SK-N-SH (cell line): ENCODE data around the gene MEGF6. TPM values are rescaled to one million over a fixed set of nuclear protein-coding genes. Genes with fewer than 3 reads are reported as not detected.

Source experiments
- CTCF ChIA-PET: fragments of 300-600, 350-600 bp; formaldehyde crosslinking; extraction: SDS; loops from one replicate; lab custom pipeline; 2021; lab: Yijun Ruan, JAX
- POLR2A ChIA-PET: fragments of 350-600 bp; sonication (Branson Sonifier 250); formaldehyde crosslinking; extraction: SDS; loops from one replicate; lab custom pipeline; 2020; ENCODE audit warnings: antibody characterized with exemption, inconsistent platforms; lab: Yijun Ruan, JAX
- DNase-seq: peaks from one replicate; pipeline ENCODE4 v3.0.0; 2012
- H2AFZ ChIP-seq: fragments of 200-600 bp; sonication (generic); 2 replicates; pipeline ENCODE4 v1.8.1; 2016; ENCODE audit warnings: antibody characterized with exemption, mild to moderate bottlenecking, low read depth
- H3F3A ChIP-seq: fragments of 200-600 bp; sonication (generic); replicated peaks from 2 replicates; pipeline ENCODE3; 2016; ENCODE audit warnings: antibody characterized with exemption, mild to moderate bottlenecking; ENCODE audit not compliant: insufficient read depth
- H3K27ac ChIP-seq, 2 experiments: fragments of 200-500 bp in 1 of 2; fragments of 200-600 bp in 1 of 2; sonication (Bioruptor generic) in 1 of 2; sonication (generic), shearing (Covaris generic) in 1 of 2; 2 replicates each; pipeline versions ENCODE4 v1.5.1 to v1.6.1; 2014 to 2016; ENCODE audit warnings: low read depth in 2 of 2, inconsistent platforms in 1 of 2, low read length in 1 of 2, mild to moderate bottlenecking in 1 of 2, mixed read lengths in 1 of 2
- H3K27me3 ChIP-seq: fragments of 200-600 bp; sonication (generic), shearing (Covaris generic); 2 replicates; pipeline ENCODE4 v1.6.1; 2016; ENCODE audit warnings: mixed run types; ENCODE audit not compliant: insufficient read depth
- H3K36me3 ChIP-seq, 2 experiments: fragments of 200-500 bp in 1 of 2; fragments of 200-600 bp in 1 of 2; sonication (Bioruptor generic) in 1 of 2; sonication (generic) in 1 of 2; replicated peaks in 1 of 2; 2 replicates each; pipeline versions ENCODE3 to v1.5.1; 2014 to 2016; ENCODE audit warnings: low read length in 1 of 2, mild to moderate bottlenecking in 1 of 2; ENCODE audit not compliant: insufficient read depth in 2 of 2, control insufficient read depth in 1 of 2
- H3K4me1 ChIP-seq, 2 experiments: fragments of 200-500 bp in 1 of 2; fragments of 200-600 bp in 1 of 2; sonication (Bioruptor generic) in 1 of 2; sonication (generic), shearing (Covaris generic) in 1 of 2; 2 replicates each; pipeline versions ENCODE4 v1.5.1 to v1.6.1; 2014 to 2016; ENCODE audit warnings: low read depth in 1 of 2, low read length in 1 of 2, mixed run types in 1 of 2; ENCODE audit not compliant: insufficient read depth in 2 of 2, control insufficient read depth in 1 of 2
- H3K4me2 ChIP-seq: fragments of 200-600 bp; sonication (generic), shearing (Covaris generic); 2 replicates; pipeline ENCODE4 v1.6.1; 2017; ENCODE audit warnings: mixed run types
- H3K4me3 ChIP-seq, 2 experiments: fragments of 200-500 bp in 1 of 2; fragments of 200-600 bp in 1 of 2; sonication (Bioruptor generic) in 1 of 2; sonication (generic), shearing (Covaris generic) in 1 of 2; 2 replicates each; pipeline versions ENCODE4 v1.5.1 to v1.8.1; 2014 to 2016; ENCODE audit warnings: low read depth in 2 of 2, inconsistent platforms in 1 of 2, low read length in 1 of 2, mild to moderate bottlenecking in 1 of 2, mixed read lengths in 1 of 2, moderate library complexity in 1 of 2
- H3K79me2 ChIP-seq: fragments of 200-600 bp; sonication (generic); 2 replicates; pipeline ENCODE4 v1.8.1; 2017; ENCODE audit warnings: mild to moderate bottlenecking; ENCODE audit not compliant: insufficient read depth
- H3K9ac ChIP-seq: fragments of 200-600 bp; sonication (generic); 2 replicates; pipeline ENCODE4 v1.6.1; 2017; ENCODE audit warnings: mixed run types
- H3K9me2 ChIP-seq: fragments of 200-600 bp; sonication (generic); 2 replicates; pipeline ENCODE4 v1.6.1; 2017; ENCODE audit warnings: mixed run types
- H3K9me3 ChIP-seq: fragments of 200-600 bp; sonication (generic); 2 replicates; pipeline ENCODE4 v1.6.1; 2017; ENCODE audit warnings: mixed run types, mild to moderate bottlenecking, moderate library complexity
- H4K20me1 ChIP-seq: fragments of 200-600 bp; sonication (generic); 2 replicates; pipeline ENCODE4 v1.6.1; 2017; ENCODE audit warnings: mild to moderate bottlenecking, mixed run types; ENCODE audit not compliant: insufficient read depth
- CHD2 ChIP-seq: fragments of 150-350 bp; IDR thresholded peaks from 2 replicates; pipeline ENCODE4 v1.6.1; 2018; ENCODE audit warnings: low read length; ENCODE audit not compliant: partially characterized antibody
- EP300 ChIP-seq, 2 experiments: IDR thresholded peaks; 2 replicates each; pipeline versions ENCODE4 v1.4.0 to v1.6.1; 2012; ENCODE audit warnings: borderline replicate concordance in 1 of 2, low read depth in 1 of 2, low read length in 1 of 2
- FOXM1 ChIP-seq: IDR thresholded peaks from 2 replicates; pipeline ENCODE4 v1.4.0; 2012; ENCODE audit warnings: low read depth, mild to moderate bottlenecking
- GATA2 ChIP-seq: sonication (generic); formaldehyde crosslinking; IDR thresholded peaks from 2 replicates; pipeline ENCODE4 v1.5.0; 2020; ENCODE audit warnings: mild to moderate bottlenecking, missing genetic modification reagents
- JUND ChIP-seq: IDR thresholded peaks from 2 replicates; pipeline ENCODE4 v1.4.0; 2012
- NFIC ChIP-seq: IDR thresholded peaks from 2 replicates; pipeline ENCODE4 v1.4.0; 2012; ENCODE audit warnings: borderline replicate concordance
- NRF1 ChIP-seq: IDR thresholded peaks from 2 replicates; pipeline ENCODE4 v1.6.1; 2012; ENCODE audit warnings: low read depth, mild to moderate bottlenecking, low read length
- POLR2AphosphoS5 ChIP-seq: IDR thresholded peaks from 2 replicates; pipeline ENCODE4 v1.6.1; 2012; ENCODE audit warnings: low read depth, low read length
- REST ChIP-seq: IDR thresholded peaks from 2 replicates; pipeline ENCODE4 v1.6.1; 2012; ENCODE audit warnings: mild to moderate bottlenecking, low read depth, low read length, moderate library complexity
- RFX5 ChIP-seq: IDR thresholded peaks from 2 replicates; pipeline ENCODE4 v1.6.1; 2012; ENCODE audit warnings: mild to moderate bottlenecking, improper control_type of control experiment, low read length
- ZBTB33 ChIP-seq: IDR thresholded peaks from 2 replicates; pipeline ENCODE4 v1.4.0; 2012; ENCODE audit warnings: low read depth, borderline replicate concordance
- WGBS: methylation state at CpG from one replicate; pipeline ENCODE4 v1.1.6; 2017; ENCODE audit warnings: low lambda C conversion rate; 5-methylcytosine and 5-hydroxymethylcytosine counted together
- polyA plus RNA-seq, 3 experiments: library from polyadenylated mRNA; depleted of rRNA; stranded (reverse); fragments of >200 nt; gene quantifications; 2 replicates each; pipeline ENCODE4 v1.2.3, GENCODE V29; 2012
- TF ChIP-seq, protein P1 (sequence below): IDR thresholded peaks from 2 replicates; pipeline ENCODE4 v1.4.0; 2012; ENCODE audit warnings: low read depth, borderline replicate concordance
- TF ChIP-seq, protein P2 (sequence below): fragments of 150-350 bp; IDR thresholded peaks from 2 replicates; pipeline ENCODE4 v1.6.1; 2017; ENCODE audit warnings: antibody characterized with exemption, low read length, low read depth, borderline replicate concordance
- TF ChIP-seq, protein P3 (sequence below): fragments of 200-600 bp; sonication (generic); IDR thresholded peaks from 2 replicates; pipeline ENCODE4 v1.6.1; 2017; ENCODE audit warnings: antibody characterized with exemption, mild to moderate bottlenecking, moderate library complexity

MEGF6 gene
- polyA plus RNA-seq, 1 of the 3 experiments (the other 2 are of a cell fraction), result 7.6 TPM

GRCh38 chr1:3569436-3569835, 41.9 kb downstream of the MEGF6 start:
- 55% methylated on average over 3 of the region's 8 CpGs for WGBS
- no peaks in the 10 kb centered on the region for H4K20me1 ChIP-seq
- H3K79me2 ChIP-seq, result no peaks in the 10 kb centered on the region
- H3K27me3 ChIP-seq, result no peaks in the 10 kb centered on the region
- no peaks in the 10 kb centered on the region for H3K9me2 ChIP-seq
- no peak overlapping the region for H3K9ac ChIP-seq
- no peaks in the 10 kb centered on the region for H3F3A ChIP-seq
- TF ChIP-seq REST (no peak), RFX5 (no peak), POLR2AphosphoS5 (no peak), EP300 (IDR thresholded peaks at IDR 0.05; ENCODE audit: borderline replicate concordance in 1 of 2, low read depth in 1 of 2, low read length in 1 of 2) (no peak), FOXM1 (no peak), JUND (no peak), GATA2 (no peak)
- TF ChIP-seq, protein P1, sequence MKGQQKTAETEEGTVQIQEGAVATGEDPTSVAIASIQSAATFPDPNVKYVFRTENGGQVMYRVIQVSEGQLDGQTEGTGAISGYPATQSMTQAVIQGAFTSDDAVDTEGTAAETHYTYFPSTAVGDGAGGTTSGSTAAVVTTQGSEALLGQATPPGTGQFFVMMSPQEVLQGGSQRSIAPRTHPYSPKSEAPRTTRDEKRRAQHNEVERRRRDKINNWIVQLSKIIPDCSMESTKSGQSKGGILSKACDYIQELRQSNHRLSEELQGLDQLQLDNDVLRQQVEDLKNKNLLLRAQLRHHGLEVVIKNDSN, result no peak
- TF ChIP-seq, all 33 proteins: peak for 0
- H3K4me3 ChIP-seq, result no peak overlapping the region
- H2AFZ ChIP-seq, result no peak overlapping the region
- no peak overlapping the region for H3K4me2 ChIP-seq
- DNase-seq, result no peak
- H3K36me3 ChIP-seq, result no peaks in the 10 kb centered on the region
- H3K27ac ChIP-seq, result no peak overlapping the region
- ChIA-PET POLR2A (no interaction called here), CTCF (interaction anchor here (1.5 to 2.4 kb wide), 2 partner anchors 18 to 78 kb away, joined by 3 to 8 read pairs; no protein-coding TSS in a partner anchor)
- peaks cover 0 to 69% of the 10 kb centered on the region in 2 experiments; a peak in 1 of 4 replicates for H3K4me1 ChIP-seq
- H3K9me3 ChIP-seq, result no peaks in the 10 kb centered on the region

DNA sequence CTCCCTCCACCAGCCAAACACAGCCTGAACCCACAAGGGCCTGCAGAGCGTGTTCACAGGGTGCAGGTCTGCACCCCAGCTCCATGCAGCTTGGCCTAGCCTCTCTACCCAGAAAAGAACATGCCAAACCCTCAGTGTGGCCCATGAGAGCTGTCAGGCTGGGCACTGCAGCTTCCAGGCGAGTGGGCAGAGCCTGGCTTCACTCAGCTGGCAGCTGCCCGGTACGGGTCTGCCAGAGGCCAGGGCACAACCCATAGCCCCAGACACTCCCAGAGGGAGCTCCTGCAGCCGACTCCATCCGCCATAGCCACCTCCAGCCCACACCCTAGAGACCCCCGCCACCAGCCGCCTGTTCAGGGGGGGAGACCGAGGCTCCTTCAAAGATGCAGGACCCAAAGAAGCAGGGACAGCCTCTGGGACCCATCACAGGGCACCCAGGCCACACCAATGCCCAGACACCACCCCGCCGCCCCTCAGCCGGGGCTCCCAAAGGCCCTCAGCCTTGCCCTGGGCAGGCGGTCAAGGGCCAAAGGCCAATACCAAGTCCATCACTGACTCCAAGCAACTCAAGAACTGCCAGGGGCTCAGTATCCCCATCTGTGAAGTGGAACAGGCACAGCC, 42.4 kb downstream of the MEGF6 start:
- Histone ChIP-seq H3K27ac (no peak overlapping the region), H3K4me2 (no peak overlapping the region), H3F3A (no peaks in the 10 kb centered on the region), H3K4me1 (peaks cover 0 to 67% of the 10 kb centered on the region in 2 experiments; a peak in 1 of 4 replicates), H3K27me3 (no peaks in the 10 kb centered on the region), H3K9ac (no peak overlapping the region), H3K79me2 (no peaks in the 10 kb centered on the region), H3K9me2 (no peaks in the 10 kb centered on the region), H3K4me3 (no peak overlapping the region), H2AFZ (no peak overlapping the region), H3K36me3 (no peaks in the 10 kb centered on the region), H4K20me1 (no peaks in the 10 kb centered on the region), H3K9me3 (no peaks in the 10 kb centered on the region)
- no peak for DNase-seq
- ChIA-PET POLR2A (no interaction called here), CTCF (interaction anchor here (0.7 to 5.4 kb wide), 5 partner anchors 15 to 116 kb away, joined by 3 to 76 read pairs (median 4); no protein-coding TSS in a partner anchor)
- WGBS, result 74% methylated on average over 2 of the region's 13 CpGs
- TF ChIP-seq, protein P2, sequence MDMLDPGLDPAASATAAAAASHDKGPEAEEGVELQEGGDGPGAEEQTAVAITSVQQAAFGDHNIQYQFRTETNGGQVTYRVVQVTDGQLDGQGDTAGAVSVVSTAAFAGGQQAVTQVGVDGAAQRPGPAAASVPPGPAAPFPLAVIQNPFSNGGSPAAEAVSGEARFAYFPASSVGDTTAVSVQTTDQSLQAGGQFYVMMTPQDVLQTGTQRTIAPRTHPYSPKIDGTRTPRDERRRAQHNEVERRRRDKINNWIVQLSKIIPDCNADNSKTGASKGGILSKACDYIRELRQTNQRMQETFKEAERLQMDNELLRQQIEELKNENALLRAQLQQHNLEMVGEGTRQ, result no peak
- TF ChIP-seq ZBTB33 (no peak), CHD2 (no peak), NFIC (no peak), NRF1 (no peak), RFX5 (no peak), FOXM1 (no peak)
- TF ChIP-seq, protein P3, sequence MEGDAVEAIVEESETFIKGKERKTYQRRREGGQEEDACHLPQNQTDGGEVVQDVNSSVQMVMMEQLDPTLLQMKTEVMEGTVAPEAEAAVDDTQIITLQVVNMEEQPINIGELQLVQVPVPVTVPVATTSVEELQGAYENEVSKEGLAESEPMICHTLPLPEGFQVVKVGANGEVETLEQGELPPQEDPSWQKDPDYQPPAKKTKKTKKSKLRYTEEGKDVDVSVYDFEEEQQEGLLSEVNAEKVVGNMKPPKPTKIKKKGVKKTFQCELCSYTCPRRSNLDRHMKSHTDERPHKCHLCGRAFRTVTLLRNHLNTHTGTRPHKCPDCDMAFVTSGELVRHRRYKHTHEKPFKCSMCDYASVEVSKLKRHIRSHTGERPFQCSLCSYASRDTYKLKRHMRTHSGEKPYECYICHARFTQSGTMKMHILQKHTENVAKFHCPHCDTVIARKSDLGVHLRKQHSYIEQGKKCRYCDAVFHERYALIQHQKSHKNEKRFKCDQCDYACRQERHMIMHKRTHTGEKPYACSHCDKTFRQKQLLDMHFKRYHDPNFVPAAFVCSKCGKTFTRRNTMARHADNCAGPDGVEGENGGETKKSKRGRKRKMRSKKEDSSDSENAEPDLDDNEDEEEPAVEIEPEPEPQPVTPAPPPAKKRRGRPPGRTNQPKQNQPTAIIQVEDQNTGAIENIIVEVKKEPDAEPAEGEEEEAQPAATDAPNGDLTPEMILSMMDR, result no peak
